Right forelimb (tissue), 1 donor: ENCODE measurements around the gene RSF1.

Experiments used
- DNase-seq: peaks from one replicate; pipeline ENCODE4 v3.0.0-alpha.2; 2018

The RSF1 gene

DNA sequence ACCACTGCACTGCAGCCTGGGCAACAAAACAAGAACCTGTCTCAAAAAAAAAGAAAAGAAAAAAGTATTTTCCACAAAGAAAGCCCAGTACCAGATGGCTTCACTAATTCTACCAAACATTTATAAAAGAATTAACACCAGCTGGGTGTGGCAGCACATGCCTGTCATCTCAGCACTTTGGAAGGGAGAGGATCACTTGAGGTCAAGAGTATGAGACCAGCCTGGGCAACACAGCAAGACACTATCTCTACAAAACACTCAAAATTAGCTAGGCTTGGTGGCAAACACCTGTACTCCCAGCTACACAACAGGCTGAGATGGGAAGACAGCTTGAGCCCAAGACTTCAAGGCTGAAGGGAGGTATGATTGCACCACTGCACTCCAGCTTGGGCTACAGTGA is 20.1 kb downstream of the RSF1 start:
- no peak for DNase-seq

DNA sequence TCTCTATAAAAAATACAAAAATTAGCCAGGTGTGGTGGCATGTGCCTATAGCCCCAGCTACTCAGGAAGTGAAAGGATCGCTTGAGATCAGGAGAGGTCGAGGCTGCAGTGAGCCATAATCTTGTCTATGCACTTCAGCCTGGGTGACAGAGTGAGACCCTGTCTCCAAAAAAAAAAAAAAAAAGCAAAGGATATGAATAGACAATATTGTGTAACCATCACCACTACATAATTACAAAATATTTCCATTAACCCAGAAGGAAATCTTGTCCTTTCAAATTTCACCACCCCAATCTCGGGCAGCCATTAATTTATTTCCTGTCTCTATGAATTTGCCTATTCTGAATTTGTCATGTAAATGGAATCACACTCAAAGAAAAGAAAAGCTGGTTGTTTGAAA is 21.2 kb downstream of the RSF1 start:
- no peak for DNase-seq

DNA sequence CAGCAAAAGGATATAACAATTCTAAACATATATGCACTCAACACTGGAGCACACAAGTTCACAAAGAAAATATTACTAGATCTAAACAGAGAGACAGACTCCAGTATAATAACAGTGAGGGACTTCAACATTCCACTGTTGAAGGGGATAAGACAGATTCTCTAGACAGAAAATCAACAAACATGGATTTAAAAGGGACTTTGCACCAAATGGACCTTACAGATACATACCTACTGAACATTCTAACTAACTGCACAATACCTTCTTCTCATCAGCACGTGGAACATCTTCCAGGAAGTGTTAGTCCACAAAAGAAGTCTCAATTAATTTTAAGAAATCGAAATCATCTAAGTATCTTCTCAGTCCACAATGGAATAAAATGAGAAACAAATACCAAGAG is 26.6 kb downstream of the RSF1 start:
- DNase-seq = no peak

DNA sequence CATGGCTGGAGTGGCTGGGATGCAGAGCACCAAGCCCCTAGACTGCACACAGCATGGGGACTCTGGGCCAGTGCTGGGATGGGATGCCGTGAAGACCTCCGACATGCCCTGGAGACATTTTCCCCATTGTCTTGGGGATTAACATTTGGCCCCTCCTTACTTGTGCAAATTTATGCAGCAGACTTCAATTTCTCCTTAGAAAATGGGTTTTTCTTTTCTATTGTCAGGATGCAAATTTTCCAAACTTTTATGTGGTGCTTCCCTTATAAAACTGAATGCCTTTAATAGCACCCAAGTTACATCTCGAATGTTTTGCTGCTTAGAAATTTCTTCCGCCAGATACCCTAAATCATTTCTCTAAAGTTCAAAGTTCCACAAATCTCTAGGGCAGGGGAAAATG is 29.2 kb downstream of the RSF1 start:
- DNase-seq = no peak

DNA sequence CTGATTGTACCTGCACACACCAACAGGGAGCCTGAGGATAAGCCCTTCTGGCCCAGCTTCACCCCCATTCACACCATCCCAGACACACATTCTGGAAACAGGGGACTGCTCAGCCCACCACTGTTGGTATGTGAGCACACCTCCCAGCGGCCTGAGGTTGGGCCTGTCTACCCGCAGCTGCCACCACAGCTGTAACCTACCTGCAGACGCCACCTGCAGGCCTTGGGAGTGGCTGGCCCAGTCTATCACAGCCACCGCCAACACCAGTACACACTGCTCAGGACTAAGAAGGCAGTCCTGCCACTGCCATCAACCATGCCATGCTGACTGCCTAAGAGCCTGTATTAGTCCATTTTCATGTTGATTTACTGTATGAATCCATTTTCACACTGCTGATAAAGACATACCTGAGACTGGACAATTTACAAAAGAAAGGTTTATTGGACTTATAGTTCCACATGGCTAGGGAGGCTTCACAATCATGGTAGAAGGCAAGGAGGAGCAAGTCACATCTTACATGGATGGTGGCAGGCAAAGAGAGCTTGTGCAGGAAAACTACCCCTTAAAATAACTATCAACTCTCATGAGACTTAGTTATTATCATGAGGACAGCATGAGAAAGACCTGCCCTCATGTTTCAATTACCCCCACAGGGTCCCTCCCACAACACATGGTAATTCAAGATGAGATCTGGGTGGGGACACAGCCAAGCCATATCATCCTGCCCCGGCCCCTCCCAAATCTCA is 30.6 kb downstream of the RSF1 start:
- no peak for DNase-seq

DNA sequence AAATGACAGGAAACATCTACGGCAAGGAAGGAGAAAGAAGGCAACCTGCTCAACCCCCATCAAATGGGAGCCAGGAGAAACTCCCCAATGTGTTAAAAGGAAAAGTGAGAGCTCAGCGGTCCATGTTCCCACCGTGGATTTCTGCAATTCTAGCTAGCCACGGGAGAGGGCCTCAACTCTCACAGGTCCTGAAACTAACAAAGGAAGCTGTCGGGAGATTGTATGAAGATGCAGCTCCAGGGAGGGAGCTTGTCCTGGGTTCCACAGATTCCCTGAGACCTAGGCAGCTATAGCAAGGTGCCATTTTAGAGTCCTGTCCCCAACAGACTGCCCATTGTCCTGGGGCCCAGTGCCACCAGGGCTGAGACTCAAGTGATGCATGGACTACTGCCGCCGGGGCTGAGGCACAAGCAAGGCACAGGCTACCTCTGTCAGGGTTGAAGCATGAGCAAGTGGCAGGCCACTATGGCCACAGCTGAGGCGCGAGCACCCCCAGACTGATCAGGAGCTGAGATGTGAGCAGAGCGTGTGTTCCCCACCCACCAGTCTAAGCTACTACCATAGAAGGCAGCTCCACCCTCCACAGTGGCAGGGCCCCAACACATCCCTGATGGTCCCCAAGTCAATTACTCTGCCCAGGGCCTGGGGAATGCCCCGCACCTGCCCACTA is 31.3 kb downstream of the RSF1 start:
- no peak for DNase-seq

DNA sequence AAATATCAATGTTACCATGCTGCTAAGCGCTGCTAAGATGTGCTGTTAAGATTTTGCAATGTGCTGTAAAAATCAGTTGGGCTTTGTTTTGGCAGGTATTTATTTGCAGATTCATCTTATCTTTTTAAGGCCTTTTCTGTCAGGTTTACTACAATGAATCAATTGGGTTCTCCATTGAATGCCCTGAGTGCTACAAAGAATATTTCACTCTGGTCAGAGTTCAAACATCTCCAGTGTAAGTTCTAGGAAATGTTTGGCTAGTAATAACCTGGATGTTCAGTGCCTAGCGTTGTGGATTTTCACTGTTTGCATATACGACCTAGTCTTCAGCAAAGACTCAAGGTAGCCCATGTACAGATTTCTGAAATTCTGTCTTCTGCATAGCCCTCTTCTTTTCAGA is 36.0 kb downstream of the RSF1 start:
- DNase-seq = no peak

DNA sequence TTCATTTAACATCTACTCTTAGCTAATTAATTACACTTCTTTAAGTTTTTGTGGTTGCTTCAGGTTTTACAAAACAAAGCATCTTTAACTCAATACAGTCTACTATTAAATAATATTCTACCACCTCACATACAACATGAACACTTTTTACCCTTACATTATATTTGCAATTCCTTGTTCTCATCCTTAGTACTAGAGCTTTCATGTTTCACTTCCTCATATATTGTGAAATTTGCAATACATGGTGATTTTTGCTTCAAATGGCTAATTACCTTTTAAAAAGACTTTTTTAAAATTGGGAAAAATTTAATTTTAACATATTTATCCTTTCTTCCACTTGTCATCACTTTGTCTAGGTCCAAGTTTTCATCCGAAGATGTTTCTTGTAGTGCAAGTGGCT is 37.5 kb downstream of the RSF1 start:
- no peak for DNase-seq

DNA sequence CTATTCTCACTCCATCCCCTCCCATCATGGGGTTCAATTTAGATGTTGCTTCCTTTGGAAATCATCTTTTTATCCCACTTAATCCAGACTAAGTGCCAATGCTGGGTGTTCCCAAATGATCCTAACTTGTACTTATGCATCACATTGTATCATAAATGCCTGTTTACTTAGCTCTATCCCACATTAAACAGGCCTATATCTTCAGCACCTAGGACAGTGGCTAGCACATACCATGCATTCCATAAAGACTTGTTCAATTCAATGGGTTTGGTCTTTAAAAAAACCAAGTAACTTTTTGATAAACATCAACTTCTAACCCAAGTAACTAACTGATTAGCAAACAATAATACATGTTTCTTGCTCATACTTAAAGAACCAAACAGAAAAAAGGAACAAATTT is 40.6 kb downstream of the RSF1 start:
- DNase-seq = no peak

DNA sequence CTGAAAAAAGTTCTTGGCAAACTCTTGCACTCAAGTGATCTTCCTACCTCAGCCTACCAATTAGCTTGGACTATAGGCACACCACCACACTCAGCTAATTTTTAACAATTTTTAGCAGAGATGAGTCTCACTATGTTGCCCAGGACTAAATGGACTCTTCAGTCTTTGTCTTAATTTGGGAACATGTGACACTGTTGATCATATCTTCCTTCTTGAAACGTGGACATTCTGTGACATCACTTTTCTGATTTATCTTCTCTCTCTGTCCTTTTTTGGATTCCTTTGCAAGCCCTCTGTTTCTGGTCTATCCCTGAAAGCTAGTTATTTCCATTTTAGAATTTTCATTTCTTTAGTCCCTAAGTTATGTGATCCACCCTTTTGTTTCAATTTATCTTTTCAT is 42.0 kb downstream of the RSF1 start:
- no peak for DNase-seq

DNA sequence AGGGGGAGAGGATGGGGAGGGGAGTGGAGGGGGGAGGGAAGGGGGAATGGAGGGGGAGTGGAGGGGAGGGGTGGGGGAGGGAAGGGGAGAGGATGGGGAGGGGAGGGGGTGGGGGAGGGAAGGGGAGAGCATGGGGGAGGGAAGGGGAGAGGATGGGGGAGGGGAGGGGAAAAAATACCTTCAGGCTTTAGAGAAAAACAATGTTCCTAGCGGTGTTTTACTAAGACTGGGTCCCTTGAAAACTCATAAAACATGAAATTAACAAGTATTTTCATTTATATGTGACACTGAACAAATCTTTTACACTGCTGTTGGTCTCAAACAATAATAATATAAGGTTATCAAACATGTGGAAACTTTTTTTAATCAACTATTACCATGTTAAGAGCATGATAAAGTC is 42.4 kb downstream of the RSF1 start:
- DNase-seq = no peak

DNA sequence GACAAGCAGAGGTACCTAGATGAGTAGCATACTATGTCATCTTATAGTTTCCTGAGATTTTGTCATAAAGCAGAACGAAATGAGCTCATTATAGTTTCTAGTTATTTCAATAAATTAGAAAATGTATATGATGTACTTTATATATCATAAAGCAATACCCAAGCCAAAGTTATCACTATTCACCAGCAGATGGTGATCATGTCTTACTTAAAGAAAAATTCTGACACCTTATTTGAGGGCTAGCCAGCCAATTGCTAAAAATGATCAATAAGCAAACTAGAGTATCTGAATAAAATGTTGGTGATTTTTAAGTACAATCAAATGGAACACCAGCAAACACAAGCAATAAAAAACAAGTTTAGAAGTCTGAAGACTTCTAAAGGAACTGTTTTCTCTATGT is 44.1 kb downstream of the RSF1 start:
- DNase-seq = no peak

DNA sequence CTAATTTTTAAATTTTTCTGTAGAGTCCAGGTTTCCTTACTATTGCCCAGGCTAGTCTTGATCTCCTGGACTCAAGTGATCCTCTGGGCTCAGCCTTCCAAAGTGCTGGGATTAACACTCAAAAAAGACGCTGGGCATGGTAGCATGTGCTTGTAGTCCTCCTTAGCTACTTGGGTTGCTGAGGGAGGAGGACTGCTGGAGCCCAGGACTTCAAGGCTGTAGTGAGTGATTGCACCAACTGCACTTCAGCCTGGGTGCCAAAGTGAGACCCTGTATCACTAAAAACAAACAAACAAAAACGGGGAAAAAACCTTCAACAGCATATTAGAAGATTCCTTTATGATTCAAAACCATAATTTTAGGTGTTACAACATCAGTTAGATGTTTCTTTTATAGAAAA is 44.6 kb downstream of the RSF1 start:
- DNase-seq = no peak

DNA sequence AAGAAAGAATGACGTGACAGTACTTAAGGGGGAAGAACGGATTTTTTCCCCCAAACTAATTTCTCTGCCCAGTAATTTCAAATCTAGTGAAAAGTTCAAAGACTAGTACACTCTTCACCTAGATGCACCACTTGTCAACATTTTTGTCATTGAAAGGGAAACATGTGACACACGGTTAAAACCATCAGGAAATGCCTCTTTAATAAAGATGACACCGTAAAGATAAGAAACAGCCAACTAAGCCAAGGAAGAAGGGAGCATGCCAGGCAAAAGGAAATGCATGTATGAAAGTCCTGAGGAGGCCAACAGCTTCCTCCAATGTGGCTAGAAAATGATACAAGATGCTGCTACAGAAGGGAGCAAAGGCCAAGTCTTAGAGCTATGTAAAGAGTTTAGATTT is 49.4 kb downstream of the RSF1 start:
- DNase-seq = no peak

DNA sequence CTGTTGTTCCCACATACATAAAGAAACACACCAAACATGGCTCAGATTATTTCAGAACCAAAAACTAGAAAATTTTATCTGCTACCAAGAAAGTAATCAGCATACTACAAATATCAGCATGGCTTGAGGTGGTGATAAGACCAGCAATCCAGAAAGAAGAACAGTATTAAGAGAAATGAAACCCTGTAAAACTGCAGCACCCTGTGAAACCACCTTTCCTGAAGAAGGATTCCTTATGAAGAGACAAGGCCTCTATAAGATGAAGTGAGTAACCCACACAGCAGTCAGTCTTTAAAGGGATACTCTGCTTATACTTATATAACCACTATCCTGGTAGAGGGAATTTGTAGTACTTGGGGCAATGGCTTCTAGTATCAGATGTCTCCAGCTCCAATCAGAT is 49.9 kb downstream of the RSF1 start:
- no peak for DNase-seq

DNA sequence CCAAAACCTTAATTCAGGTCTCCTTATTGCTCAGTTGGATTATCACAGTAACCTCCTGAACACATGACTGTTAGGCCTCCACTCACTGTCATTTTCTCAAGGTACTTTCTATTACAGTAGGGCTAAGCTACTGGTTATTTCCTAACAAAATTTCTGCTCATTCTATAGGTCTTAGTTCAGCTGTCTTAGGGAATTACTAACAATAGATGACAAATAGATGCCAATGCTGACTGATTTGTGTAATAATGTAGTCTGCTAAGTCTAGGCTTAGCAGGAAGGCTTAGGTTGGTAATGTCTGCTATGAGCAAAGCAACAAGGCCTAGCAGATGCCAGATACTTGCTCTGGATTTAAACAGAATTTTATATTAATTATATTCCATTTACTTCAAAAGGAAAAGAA is 58.1 kb downstream of the RSF1 start:
- DNase-seq = no peak

DNA sequence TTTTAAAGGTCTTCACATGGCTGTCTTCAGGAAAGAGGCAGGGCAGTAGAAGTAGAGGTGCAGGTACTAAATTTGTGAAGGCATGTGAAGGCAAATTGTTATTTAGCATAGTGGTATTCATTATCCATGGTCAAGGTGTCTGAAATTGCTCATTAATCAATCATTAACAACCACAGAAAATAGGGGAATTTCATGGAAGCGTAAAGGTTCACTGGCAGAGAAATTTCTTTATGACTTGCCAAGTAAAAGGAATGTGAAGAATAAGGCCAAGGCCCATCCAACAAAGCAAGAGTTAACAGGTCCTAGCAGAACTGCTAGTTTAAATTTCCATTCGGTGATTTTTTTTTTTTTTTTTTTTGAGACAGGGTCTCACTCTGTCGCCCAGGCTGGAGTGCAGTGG is 59.0 kb downstream of the RSF1 start:
- no peak for DNase-seq

DNA sequence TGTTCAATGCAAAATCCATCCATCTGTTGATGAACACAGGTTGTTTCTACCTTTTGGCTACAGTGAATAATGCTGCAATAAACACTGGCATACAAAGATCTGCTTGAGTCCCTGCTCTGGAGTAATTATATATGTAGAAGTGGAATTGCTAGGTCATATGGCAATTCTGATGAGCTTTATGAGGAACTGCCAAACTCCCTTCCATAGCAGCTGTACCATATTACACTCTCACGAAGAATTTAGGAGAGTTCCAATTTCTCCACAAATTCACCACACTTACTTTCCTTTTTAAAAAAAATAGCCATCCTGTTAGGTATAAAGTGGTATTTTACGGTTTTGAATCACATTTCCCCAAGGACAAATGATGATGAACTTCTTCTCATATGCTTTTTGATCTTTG is 62.2 kb downstream of the RSF1 start:
- no peak for DNase-seq

DNA sequence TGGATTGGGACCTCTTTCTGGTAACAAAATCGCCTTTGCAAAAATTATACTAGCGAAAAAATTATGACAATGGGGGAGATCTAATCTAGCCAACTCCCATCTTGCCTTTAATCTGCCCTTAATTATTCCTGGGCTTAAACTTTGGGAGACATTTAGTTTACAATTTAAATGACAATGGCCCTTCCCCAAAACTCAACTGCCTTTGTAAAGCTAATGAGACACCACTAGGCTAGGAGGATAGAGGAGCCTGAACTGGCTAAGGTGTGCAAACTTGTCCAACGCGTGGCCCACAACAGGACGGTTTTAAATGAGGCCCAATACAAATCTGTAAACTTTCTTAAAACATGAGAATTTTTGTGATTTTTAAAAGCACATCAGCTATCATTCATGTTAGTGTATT is 67.3 kb downstream of the RSF1 start:
- DNase-seq = no peak

DNA sequence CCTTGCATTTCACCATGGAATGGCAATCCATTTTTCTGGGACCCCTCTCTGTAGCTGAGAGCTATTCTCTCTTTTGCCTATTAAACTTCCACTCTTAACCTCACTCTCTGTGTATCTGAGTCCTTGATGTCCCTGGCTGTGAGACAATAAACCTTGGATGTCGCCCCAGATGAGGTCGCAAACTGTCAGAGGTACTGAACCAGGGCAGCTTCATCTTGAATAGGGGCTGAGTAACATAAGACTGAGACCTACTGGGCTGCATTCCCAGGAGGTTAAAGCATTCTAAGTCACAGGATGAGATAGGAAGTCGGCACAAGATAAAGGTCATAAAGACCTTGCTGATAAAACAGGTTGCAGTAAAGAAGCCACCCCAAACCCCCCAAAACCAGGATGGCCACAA is 68.0 kb downstream of the RSF1 start:
- DNase-seq = no peak

DNA sequence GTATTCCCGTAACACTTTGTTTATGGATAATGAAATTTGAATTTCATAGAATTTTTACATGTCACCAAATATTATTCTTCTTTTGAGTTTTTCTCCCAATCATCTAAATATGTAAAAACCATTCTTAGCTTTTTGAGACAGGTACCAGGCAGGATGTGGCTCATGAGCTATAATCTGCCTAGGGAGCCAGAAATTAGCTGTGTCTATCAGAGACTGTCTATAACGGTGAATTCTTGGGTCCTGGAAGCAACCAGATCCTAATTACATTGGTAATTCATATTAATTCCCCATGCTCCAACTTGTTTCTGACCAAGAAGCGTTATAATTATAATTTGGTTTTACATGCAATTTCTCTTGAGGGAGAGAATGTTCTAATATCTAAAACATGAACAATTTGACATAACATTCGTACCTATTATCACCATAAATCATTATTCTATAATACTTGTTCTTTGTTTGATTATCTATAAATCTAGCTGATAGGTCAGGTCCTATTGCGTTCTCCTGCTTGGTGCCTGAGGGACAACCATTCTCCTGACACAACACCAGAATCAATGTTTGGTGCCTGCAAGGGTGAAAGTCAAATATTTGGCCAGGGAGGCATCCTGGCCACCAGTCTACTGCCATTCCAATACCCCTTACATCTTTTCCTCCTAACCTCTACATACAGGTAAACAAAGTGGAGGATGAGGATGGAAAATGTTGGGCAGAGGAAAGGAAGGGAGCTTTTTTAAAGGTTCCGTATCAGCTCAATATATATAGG is 69.9 kb downstream of the RSF1 start:
- DNase-seq = no peak

DNA sequence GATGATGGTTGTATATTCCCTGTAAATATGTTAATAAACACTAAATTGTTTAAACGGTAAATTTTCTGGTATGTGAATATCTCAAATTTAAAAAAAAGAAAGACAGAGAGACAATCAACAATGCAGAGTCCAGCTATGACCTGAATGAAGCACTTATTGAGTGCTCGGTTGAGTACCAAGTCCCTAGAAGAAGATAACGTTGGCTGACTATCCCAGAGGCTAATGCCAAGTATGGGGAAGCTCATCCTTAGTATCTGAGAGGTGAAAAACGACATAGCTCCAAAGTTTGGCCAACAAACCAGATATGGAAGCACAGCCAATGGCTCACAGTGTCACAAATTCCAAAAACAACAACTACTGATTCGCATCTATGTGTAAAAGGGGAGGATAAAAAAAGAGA is 71.3 kb downstream of the RSF1 start:
- DNase-seq = no peak

DNA sequence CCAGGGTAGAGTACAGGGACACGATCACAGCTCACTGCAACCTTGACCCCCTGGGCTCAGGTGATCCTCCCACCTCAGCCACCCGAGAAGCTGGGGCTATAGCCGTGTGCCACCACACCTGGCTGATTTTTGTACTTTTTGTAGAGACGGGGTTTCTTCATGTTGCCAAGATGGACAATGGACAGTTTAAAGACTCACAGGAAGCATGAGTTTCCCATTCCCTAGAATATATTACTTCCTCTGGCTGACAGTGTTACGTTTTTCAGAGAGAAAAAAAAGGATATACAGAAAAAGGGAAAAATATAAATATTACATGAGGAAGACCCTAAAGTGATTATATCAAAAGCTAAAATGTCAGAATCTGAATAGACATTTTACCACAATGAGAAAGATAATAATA is 72.3 kb downstream of the RSF1 start:
- no peak for DNase-seq

DNA sequence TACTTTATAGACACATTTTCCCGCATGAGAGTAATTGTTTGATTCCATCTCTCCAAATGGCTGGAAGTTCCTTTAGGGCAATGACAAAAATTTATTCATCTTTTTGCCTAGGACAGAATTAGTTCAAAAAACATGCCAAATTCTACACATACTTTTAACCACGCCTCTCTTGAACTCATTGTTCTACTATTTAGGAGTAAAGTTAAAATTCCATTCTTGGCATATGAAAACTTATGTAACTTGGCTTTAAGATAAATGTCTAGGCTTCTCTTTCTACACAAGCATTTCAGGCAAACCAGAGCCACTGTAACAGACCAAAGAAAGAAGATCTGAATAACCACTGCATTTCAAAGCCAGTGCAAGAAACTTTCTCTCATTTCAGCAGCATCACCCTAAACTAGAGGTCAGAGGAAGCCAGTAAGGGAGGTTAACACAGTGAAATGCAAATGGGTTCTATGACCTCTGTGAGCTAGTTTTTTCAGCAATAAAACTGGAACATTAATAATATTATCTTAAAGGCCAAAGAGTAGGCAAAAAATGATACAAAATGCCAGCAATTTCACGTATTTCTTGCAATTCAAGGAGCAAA is 73.0 kb downstream of the RSF1 start:
- no peak for DNase-seq
